Right lung (tissue), 10 donors: Measurements from ENCODE around the gene ITPK1. TPM values are rescaled to one million over a fixed set of nuclear protein-coding genes. Genes with fewer than 3 reads are reported as not detected.
A peak's percentile ranks its signal among the peaks of the same experiment; 100 is the strongest.
"Not testable (repeated sequence)": the region's sequence is repeated elsewhere in the genome, so short reads cannot be mapped to it uniquely, and the experiment has no call there.

Experiments
- DNase-seq, 2 donors: peaks; one replicate each; pipeline ENCODE4 v3.0.0-alpha.2; 2013
- long read RNA-seq, 8 donors: transcript quantifications; one replicate each; lab custom pipeline, GENCODE V29; 2026
- polyA plus RNA-seq, 5 donors: library from polyadenylated mRNA; unstranded; fragments of 120-200 nt; gene quantifications; one replicate each; pipeline versions ENCODE4 v1.2.1 to v1.2.3, GENCODE V29; 2013; ENCODE audit warnings: inconsistent platforms in 1 of 5, low replicate concordance in 1 of 5; ENCODE audit not compliant: insufficient read length in 5 of 5, insufficient read depth in 1 of 5

The ITPK1 gene
- 10 to 100 TPM; 17.4 to 26.1 (median 19.9) TPM for polyA plus RNA-seq
- long read RNA-seq, donor 1, full-length matches to known transcripts: 2 of 2 reads
- long read RNA-seq, donor 1, partial matches to known transcripts: 0 of 2 reads
- long read RNA-seq, donor 1, other reads (novel, unspliced or antisense): 0 of 2 reads
- long read RNA-seq, donor 2: 0 reads
- long read RNA-seq, donor 3, full-length matches to known transcripts: 2 of 2 reads
- long read RNA-seq, donor 3, partial matches to known transcripts: 0 of 2 reads
- long read RNA-seq, donor 3, other reads (novel, unspliced or antisense): 0 of 2 reads
- long read RNA-seq, donor 4, full-length matches to known transcripts: 1 of 1 reads
- long read RNA-seq, donor 4, partial matches to known transcripts: 0 of 1 reads
- long read RNA-seq, donor 4, other reads (novel, unspliced or antisense): 0 of 1 reads
- long read RNA-seq, donor 5, full-length matches to known transcripts: 1 of 1 reads
- long read RNA-seq, donor 5, partial matches to known transcripts: 0 of 1 reads
- long read RNA-seq, donor 5, other reads (novel, unspliced or antisense): 0 of 1 reads
- long read RNA-seq, donor 6, full-length matches to known transcripts: 3 of 8 reads
- long read RNA-seq, donor 6, partial matches to known transcripts: 5 of 8 reads
- long read RNA-seq, donor 6, other reads (novel, unspliced or antisense): 0 of 8 reads
- long read RNA-seq, donor 7: 0 reads
- long read RNA-seq, donor 8, full-length matches to known transcripts: 1 of 1 reads
- long read RNA-seq, donor 8, partial matches to known transcripts: 0 of 1 reads
- long read RNA-seq, donor 8, other reads (novel, unspliced or antisense): 0 of 1 reads

GRCh38 chr14:93115821-93116675 is at the start of gene ITPK1:
ITPK1 (minus strand) TSS chr14:93115925; CDS start chr14:93115163, 762 bp downstream.
- peak; percentile 43 to 47 for DNase-seq

DNA sequence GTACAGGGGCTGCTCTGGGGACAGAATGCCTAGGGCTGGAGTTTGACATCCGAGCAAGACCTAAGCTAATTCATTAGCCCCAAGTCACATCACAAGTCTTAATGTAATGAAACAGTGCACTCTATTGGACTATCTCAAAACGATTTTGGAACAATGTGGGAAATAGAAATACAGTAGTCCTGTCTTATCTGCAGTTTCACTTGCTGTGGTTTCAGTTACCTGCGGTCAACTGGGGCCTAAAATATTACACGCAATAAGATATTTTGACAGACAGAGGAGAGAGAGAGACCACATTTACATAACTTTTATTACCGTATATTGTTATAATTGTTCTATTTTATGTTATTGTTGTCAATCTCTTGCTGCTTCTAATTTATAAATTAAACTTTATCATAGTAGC is 47.8 kb upstream of the ITPK1 start:
- no peak for DNase-seq

GRCh38 chr14:93161411-93161940 is 45.8 kb upstream of the ITPK1 start:
- DNase-seq: no peak

- DNase-seq: no peak
Measured at GRCh38 chr14:93160353-93160801, 44.7 kb upstream of the ITPK1 start.

- DNase-seq: not testable (repeated sequence)
Measured at GRCh38 chr14:93159625-93160352, 44.1 kb upstream of the ITPK1 start.

DNA sequence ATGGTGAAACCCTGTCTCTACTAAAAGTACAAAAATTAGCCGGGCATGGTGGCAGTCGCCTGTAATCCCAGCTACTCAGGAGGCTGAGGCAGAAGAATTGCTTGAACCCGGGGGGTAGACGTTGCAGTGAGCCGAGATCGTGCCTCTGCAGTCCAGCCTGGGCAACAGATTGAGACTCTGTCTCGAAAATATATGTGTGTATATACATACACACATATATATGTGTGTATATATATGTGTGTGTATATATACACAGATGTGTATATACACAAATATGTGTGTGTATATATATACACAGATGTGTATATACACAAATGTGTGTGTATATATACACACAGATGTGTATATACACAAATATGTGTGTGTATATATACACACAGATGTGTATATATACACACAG is 42.6 kb upstream of the ITPK1 start:
- DNase-seq: not testable (repeated sequence)

GRCh38 chr14:93156693-93157369 is 41.1 kb upstream of the ITPK1 start:
- no peak for DNase-seq

DNA sequence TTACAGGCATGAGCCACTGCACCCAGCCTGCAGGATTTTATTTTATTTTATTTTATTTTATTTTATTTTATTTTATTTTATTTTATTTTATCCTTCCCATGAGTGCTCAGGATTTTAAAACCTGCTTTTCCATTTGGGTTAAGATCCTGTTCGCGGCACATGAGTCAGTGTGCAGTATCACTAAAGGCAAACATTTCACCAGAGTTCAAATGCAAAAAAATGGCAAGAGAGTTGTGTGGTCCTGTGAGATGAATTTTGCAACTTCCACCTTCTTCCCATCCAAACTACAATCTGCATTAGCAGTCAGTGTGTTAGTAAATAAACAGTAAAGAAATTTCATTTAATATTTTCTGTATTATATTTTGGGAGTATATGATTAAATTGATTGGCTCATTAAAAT is 39.9 kb upstream of the ITPK1 start:
- DNase-seq: no peak

DNA sequence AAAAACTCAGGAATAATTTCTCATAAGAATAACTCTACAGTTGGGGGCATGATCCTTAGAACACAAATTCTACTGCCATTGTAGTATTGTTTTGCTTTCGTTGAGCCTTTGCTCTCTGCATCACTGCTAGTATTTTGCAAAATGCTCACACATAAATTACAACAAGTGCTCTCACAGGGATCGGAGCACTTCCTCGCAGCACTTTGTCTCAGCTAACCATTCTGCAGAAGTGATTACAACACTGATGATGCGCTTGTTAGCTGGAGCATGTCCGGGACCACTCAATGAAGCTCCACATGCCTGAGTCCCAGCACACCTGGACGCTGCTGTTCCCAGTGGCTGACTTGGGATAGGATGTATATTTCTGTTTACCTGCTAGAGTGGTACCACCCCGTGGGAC is 37.4 kb upstream of the ITPK1 start:
- DNase-seq: no peak

DNA sequence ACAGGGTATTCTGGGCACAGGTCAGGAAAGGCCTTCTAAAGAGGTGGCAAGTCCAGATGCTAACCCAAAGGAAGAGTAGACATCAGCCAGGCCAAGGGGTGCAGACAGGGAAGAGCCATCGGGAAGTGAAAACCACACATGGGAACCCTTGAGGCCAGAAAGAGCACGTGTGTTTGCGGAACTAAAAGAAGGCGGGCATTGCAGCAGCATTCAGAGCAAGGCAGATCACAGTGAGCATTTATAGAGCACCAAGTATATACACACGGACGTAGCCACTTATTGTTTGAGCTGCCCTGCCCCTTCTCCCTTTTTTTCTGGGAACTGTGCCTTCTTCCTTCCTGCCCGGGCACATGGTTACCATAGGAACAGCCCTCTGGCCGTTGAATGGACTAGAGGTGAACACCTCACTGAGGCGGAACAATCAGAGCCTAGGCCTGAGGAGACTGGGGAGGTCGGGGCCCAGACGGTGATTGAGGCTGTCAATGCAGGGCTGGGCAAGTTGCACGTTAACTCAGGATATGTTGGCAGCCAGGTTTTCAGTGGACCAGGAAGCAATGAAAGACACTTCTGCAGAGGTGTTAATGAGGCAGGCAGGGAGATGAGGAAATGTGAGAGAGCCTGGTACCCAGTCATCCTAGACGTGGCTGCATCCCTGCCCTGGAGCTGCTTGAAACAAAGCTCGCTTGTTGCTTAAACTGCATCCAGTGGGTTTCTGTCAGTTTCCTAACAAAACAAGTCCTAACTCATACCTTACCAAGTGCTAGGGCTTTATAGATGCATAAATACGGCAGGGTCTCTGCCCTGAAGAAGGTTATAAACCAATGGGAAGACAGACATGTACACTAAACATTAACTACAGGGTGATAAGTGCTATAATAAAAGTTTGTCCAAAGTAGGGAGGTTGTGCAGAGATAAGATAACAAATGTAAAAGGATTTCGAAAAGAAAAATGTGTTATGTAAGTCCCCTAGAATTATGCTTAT is 34.8 kb upstream of the ITPK1 start:
- DNase-seq: no peak

- no peak for DNase-seq
Measured at GRCh38 chr14:93148979-93149378, 33.3 kb upstream of the ITPK1 start.

GRCh38 chr14:93146119-93146518 is 30.4 kb upstream of the ITPK1 start:
- no peak for DNase-seq

DNA sequence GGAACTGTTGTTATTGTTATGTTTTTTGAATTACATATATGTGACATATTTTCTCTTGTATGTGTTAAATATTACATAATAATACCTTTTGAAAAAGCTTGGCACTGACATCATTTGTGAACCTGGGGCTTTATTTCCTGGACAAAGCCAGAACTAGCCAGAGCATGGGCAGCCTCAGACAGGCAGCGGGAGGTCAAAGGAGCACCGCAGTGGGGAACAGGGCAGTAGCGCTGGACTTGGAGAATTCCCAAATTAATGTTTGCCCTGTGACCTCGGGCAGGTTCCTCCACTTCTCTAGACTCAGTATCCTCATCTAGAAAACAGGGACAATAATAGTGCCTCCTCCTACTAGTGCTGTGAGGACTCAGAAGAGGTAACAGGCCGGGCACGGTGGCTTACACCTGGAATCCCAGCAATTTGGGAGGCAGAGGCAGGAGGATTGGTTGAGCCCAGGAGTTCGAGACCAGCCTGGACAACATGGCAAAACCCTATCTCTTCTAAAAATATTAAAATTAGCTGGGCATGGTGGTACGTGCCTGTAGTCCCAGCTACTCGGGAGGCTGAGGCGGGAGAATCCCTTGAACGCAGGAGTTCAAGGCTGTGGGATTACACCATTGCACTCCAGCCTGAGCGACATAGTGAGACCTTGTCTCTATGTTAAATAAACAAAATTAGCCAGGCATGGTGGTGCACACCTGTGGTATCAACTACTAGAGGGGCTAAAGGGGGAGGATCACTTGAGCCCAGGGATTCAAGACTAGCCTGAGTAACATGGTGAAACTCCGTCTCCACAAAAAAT is 27.3 kb upstream of the ITPK1 start:
- no peak for DNase-seq

DNA sequence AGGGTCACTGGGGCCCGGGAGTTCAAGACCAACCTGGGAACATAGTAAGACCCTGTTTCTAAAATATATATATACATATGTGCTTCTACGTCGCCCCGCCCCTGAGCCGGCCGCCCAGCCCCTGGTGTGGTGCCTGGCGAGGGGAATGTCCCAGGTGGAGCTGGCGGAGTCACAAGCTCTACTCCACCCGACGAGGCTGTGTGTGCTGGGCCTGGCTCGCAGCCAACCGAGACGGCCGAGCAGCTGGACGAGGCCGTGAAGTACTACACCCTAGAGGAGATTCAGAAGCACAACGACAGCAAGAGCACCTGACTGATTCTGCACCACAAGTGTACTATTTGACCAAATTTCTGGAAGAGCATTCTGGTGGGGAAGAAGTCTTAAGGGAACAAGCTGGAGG is 22.1 kb upstream of the ITPK1 start:
- peak in 1 of 2 donors; percentile 37 for DNase-seq

GRCh38 chr14:93136508-93136907 is 20.8 kb upstream of the ITPK1 start:
- not testable (repeated sequence) for DNase-seq

DNA sequence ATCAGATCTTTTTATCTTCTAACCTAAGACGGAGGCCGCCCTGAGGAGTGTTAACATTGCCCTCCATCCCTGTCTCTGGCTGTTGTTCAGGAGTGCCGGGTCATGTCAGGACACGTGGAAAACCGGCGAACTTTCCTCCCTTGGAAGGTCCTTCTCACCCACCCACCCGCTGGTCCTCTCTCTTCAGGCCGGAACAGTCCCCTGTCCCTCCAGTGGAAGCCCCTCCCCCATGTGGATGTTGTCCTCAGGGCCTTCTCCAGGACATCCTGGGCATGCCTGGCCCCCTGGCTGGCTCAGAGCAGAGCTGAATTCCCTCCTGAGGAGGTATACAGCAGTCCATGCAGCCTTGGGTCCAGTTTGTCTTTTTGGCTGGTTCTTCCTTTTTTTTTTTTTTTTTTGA is 20.3 kb upstream of the ITPK1 start:
- DNase-seq: no peak

DNA sequence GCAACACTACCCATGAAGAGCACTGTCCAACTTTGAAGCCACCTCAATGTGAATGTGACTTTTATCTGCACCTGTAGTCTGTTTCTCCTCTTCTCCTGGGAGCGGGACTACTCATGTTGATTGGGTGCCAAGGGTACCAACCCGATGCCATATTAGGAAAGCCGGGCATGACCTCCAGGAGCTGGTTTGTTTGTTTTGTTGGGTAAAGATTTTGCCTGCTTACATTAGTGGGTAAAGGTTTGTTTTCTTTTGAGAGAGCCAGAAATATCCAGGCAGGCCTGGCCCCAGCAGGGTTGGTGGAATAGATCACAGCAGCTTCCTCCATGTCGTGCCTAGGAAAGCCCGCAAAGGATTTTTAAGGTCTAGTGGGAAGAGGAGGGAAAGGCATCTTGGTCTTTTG is 19.7 kb upstream of the ITPK1 start:
- DNase-seq: no peak

- no peak for DNase-seq
Measured at GRCh38 chr14:93133464-93133863, 17.7 kb upstream of the ITPK1 start.
